GM12891 (cell line): ENCODE results near the gene THEM5.
"Not testable (repeated sequence)": the region's sequence is repeated elsewhere in the genome, so short reads cannot be mapped to it uniquely, and the experiment has no call there.

Experiments
- DNase-seq: peaks from one replicate; pipeline ENCODE4 v3.0.0; 2011; ENCODE audit warnings: low spot score; ENCODE audit not compliant: insufficient read length
- FAIRE-seq: peaks from 2 replicates; lab custom pipeline; 2011; peaks lifted over from hg19 to GRCh38; lab: Jason Lieb, UNC
- PAX5 ChIP-seq: IDR thresholded peaks from 2 replicates; pipeline ENCODE4 v1.6.1; 2011; ENCODE audit warnings: low read length, moderate library complexity, mild to moderate bottlenecking; ENCODE audit not compliant: insufficient read depth, severe bottlenecking
- POLR2A ChIP-seq: IDR thresholded peaks from 2 replicates; pipeline ENCODE4 v1.6.1; 2011; ENCODE audit warnings: low read depth, low read length, control low read depth
- POLR2AphosphoS5 ChIP-seq: IDR thresholded peaks from 2 replicates; pipeline ENCODE4 v1.6.1; 2011; ENCODE audit warnings: low read depth, low read length, control low read depth
- POU2F2 ChIP-seq: IDR thresholded peaks from 2 replicates; pipeline ENCODE4 v1.6.1; 2011; ENCODE audit warnings: low read depth, mild to moderate bottlenecking, control low read depth, low read length, moderate library complexity
- SPI1 ChIP-seq: IDR thresholded peaks from 2 replicates; pipeline ENCODE4 v1.6.1; 2011; ENCODE audit warnings: low read depth, low read length, control low read depth
- TAF1 ChIP-seq: IDR thresholded peaks from 2 replicates; pipeline ENCODE4 v1.6.1; 2011; ENCODE audit warnings: low read depth, low read length, control low read depth

Gene THEM5

DNA sequence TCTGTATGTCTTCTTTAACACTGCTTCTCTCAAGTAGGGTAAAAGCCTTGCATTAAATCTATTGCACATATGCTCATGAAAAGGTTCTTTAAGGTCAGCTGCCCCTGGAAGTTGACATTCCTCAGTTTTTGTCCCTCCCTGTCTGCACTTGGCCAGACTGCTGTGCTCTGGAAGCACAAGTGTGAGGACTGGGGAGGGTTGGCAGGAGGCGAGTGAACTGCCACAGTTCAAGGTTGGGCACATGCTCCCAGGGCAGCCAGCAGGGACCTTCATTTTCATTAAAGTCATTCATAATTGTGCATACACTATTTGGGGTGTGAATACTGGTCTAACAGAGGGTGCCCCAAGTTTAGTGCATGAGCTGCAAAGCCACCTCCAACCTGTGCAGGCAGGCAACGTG lies 10.9 kb upstream of the THEM5 start:
- no peak for DNase-seq
- TF ChIP-seq TAF1 (no peak), POU2F2 (no peak), SPI1 (no peak), POLR2AphosphoS5 (no peak), POLR2A (no peak), PAX5 (no peak)
- no peak for FAIRE-seq

- no peak for FAIRE-seq
- TF ChIP-seq PAX5: no peak
- no peak for TF ChIP-seq TAF1
- no peak for TF ChIP-seq POLR2A
- no peak for TF ChIP-seq POLR2AphosphoS5
- TF ChIP-seq POU2F2: no peak
- TF ChIP-seq SPI1: no peak
Measured at GRCh38 chr1:151862604-151863003, 9.1 kb upstream of the THEM5 start.

DNA sequence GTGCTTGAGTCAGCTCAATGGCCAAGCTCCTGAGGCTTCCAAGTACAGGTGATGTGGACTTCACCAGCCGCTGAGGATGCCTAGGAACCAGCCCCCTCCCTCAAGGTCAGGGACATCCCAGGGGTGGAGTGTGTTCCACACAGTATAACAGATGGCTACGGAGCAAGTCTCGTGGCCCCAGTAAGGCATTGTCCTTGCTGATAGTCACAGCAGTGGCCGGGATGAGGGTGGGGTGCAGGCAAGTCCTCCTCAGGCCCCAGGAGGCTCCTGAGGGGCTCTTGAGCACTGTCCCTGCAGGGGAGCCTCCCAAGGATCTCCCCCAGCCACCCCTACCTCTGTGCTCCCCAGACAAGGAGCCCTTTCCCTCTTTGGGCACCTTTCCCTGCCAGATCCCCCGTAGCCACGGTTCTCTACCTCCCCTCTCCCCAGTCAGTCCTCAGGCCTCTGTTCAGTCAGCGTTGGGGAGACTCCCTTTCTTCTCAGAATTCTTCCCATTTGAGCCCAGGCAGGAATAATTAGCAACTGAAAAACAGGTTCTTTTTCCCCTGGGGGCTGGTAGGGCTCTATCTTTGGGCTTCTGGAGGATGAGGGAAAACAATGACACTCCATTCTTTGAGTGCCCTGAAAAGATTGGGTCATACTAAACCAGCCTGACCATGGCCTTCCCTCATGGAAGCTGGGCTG lies 7.1 kb upstream of the THEM5 start:
- TF ChIP-seq PAX5 (no peak), SPI1 (no peak), POU2F2 (no peak), POLR2A (no peak), TAF1 (no peak), POLR2AphosphoS5 (no peak)
- DNase-seq: no peak
- FAIRE-seq: no peak

More at GRCh38 chr1:151862604-151863003, 9.1 kb upstream of the THEM5 start:
- no peak for DNase-seq

DNA sequence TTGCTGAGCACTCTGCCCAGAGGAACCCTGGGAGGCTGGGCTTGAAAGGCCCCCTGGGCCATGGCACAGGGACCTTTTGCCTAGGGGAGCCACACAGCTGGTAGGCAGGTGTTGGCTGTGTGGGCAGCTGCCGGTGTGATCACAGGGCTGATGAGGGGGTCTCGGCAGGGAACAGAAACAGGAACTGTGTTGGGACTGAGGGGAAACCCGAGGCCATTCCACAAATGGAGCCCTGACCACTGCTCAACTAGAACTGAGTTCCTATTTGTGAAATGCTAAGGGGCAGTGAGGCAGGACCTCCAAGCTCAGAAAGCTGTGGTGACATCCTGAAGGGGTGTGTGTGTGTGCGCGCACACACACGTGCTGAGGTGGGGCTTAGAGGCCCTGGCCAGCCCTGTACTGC lies 6.4 kb upstream of the THEM5 start:
- DNase-seq: no peak
- FAIRE-seq: peak; percentile 62
- TF ChIP-seq PAX5: no peak
- TF ChIP-seq SPI1: peak; percentile 53

DNA sequence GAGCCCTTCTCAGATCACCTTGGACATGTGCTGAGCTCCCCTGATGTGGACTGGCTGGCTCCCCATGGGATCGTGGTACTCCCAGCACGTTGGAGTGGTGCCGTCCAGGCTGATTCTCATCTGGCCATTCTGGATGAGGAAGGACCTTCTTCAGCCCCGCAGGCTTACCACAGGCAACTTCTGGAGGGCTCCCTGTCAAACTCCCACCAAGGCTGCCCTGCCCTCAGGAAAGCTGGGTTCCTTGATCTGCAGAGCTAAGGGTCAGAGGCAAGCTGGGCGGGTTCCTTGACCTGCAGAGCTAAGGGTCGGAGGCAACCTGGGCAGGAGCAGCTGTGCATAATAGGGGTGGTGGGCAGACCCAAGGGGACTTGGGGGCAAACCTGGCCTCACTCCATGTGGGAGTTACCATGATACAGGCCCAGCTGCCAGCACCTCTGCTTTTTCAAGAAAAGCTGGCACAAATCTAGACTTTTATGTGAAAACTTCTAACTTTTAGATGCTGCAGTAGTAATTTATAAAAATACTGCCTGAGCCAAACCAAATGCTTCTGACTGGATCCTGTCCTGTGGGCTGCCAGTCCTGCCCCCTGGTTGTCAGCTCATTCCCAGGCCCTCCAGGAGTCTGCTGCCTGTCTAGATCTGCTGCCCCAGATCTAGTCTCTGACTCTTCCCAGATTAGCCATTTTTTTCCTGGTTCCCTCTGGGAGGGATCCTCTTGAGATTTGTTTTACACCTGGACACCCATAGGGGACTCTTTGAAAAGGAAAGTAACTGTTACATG lies 5.6 kb upstream of the THEM5 start:
- DNase-seq (no peak), FAIRE-seq (no peak)
- no peak for TF ChIP-seq PAX5
- no peak for TF ChIP-seq TAF1
- no peak for TF ChIP-seq POLR2AphosphoS5
- TF ChIP-seq SPI1: no peak
- no peak for TF ChIP-seq POLR2A
- TF ChIP-seq POU2F2: no peak

- FAIRE-seq: no peak
- no peak for TF ChIP-seq POLR2A
- TF ChIP-seq POU2F2: no peak
- no peak for TF ChIP-seq POLR2AphosphoS5
- TF ChIP-seq SPI1: peak; percentile 43
- no peak for TF ChIP-seq TAF1
- no peak for TF ChIP-seq PAX5
- no peak for DNase-seq
Measured at GRCh38 chr1:151858030-151858746, 4.7 kb upstream of the THEM5 start.

- TF ChIP-seq POLR2AphosphoS5 (no peak), TAF1 (no peak), SPI1 (no peak), POU2F2 (no peak), POLR2A (no peak), PAX5 (no peak)
- no peak for DNase-seq
- no peak for FAIRE-seq
Measured at GRCh38 chr1:151855933-151856332, 2.4 kb upstream of the THEM5 start.

DNA sequence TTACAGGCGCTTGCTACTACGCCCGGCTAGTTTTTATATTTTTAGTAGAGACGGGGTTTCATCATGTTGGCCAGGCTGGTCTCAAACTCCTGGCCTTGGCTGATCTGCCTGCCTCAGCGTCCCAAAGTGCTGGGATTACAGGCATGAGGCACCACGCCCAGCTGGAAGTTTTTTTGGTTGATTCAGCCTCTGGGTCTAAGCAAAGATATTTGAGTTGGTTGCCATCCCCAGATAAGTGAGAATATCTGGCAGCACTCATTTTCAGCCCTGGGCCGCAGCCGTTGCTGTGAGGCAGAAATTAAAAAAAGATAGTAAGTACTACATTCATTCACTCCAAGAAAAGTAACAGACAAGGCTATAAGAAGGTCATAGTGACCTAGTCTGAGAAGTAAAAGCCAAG lies 2.0 kb upstream of the THEM5 start:
- FAIRE-seq, DNase-seq: not testable (repeated sequence)

DNA sequence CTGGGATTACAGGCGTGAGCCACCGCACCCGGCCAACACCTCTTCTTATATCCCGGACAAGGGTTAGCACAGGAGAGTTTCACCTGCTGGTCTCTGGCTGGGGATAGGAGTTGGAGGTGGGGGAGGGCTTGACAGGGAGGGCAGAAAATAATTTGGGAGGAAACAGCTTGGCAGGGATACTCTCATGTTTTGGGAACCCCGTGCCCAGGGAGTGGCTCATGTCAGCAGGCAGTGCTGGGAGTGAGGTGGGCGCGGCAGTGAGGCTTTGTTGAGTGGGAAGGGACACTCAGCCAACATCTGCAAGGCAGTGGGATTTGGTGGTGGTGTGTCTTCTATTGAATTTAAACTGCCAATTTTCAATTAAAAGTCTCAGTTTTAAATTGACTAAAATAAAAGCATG lies 1.1 kb upstream of the THEM5 start:
- TF ChIP-seq SPI1: no peak
- TF ChIP-seq TAF1: no peak
- no peak for TF ChIP-seq PAX5
- no peak for TF ChIP-seq POLR2AphosphoS5
- TF ChIP-seq POLR2A: no peak
- TF ChIP-seq POU2F2: no peak
- FAIRE-seq: no peak
- DNase-seq: no peak
